Right hindlimb (tissue), 1 donor: ENCODE results near the gene SLC8A1.

Experiments used
- DNase-seq: peaks from one replicate; pipeline ENCODE4 v3.0.0-alpha.2; 2018

Gene SLC8A1

DNA sequence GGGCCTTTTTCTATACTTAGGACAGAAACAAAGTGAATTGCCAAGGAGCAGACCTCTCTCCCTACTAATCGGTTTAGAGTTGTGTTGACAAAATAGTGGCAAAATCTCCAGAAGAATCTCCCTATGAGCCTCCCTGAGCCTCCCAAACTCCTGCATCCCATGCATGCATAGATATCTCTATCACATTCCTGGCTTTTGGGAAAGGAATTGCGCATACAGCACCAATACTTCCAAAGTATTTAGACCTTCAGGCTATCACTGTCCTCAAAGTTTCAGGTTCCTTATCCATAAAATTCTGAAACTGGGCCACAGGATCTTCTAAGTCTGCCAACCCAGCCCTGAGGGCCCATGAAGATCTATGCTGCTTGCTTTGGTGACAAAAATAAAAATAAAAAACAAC lies 152.1 kb downstream of the SLC8A1 start:
- DNase-seq, result no peak

DNA sequence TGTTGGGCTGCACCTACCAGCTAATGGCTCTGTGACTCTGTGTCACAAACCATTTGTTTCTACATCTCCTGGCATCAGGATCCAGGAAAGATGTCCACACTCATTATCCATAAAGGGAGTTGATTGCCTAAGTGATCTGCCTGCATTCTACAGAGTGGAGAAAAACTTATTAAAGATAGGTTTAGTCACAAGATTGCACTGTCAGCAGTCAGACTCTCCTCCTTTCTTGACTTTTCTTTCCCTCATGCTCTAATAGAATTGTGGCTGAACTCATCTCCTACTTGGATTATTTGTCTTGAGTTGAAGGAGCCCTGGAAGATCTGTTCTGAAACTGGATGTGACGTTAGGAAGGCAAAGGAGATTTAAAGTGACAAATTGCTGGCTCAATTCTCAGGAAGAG lies 152.7 kb downstream of the SLC8A1 start:
- DNase-seq, result no peak

DNA sequence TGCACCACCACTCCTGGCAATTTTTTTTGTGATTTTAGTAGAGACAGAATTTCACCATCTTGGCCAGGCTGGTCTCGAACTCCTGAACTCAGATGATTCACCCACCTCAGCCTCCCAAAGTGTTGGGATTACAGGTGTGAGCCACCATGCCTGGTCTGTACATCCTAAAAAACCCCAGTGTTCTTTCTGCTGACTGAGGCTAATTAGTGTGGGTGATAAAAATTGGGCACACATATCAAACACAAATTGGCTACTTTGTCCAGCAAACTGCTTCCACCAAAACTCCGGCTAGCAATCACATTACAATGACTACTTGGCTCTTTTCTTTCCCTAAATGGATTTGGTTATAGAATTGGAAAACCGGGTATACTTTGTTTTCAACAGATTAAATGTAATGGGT lies 153.9 kb downstream of the SLC8A1 start:
- DNase-seq, result no peak

DNA sequence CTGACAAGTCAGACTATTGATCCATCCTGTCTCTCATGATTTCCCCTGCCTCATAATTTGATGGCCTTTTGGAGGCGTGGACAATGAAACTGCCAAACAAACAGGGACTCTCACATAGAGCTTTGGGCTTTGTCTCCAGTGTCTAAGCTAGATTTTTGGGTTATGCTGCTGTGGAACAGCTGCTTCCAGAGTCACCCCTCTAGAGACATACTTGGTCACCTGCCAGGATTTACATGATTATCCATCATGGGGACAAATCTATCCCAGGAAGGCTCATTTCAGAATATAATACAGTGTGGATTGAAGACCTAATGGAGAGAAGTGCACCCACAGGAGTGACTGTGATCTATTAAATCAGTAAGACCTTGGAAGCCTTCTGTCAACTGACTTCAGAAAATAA lies 159.6 kb downstream of the SLC8A1 start:
- DNase-seq, result no peak

DNA sequence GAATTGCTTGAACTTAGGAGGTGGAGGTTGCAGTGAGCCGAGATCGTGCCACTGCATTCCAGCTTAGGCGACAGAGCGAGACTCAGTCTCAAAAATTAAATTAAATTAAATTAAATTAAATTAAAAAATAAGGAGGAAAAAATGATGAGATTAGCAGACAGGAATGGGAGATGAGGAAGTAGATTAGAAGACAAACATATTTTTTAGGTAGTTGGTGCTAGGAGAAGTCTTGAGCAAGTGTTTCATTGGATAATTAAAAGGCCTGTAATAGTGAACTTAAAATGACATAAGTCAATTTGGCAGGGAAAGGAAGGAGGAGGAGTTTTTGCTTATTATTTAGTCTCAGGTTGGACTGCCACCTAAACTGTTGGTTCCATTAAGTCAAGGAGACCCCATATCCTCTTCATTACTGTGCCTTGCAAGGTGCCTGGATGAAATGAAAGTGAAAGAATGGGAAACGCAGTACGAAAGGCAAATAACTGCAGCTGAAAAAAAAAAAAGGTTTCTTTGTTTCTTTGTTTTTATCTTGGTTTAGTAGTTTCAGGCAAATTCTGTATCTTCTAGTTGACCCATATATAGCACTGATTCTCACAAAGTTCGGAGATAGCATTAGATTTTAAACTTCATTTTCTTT lies 162.0 kb downstream of the SLC8A1 start:
- DNase-seq, result no peak

DNA sequence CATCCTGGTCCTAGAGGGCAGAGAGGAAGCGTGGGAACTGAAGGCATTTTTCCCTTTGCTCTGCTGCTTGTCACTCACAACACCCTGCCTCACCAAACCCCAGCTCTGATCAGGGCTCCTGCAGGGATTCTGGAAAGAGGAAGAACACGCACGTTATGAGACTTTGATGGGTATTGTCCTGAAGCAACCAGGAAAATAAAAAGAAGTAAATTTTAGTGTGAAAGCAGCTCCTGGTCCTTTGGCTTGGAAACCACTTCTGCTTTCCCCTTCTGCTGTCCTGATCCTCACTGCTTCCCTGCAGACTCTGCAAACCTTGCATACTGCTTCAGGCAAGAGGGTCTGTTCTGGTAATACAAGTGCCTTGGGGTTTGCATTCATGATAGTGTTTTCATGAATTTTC lies 164.1 kb downstream of the SLC8A1 start:
- DNase-seq, result no peak

DNA sequence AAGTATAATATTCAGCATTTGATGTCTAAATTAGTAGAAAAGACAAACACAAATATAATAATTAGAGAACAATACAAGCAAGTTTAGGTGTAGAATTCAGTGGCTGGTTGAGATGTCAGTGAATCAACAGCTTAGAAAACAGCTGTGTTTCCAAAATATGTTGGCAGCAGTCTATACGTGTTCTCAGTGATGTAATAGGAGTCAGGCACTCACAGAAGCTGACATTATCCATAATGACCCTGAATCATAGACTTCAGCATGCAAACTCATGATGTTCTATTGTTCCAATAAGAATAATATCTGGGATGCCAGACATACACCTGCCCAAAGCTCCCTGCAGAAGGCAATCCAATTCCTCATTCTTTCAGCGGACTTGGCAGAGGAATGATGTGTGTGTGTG lies 164.7 kb downstream of the SLC8A1 start:
- no peak for DNase-seq

DNA sequence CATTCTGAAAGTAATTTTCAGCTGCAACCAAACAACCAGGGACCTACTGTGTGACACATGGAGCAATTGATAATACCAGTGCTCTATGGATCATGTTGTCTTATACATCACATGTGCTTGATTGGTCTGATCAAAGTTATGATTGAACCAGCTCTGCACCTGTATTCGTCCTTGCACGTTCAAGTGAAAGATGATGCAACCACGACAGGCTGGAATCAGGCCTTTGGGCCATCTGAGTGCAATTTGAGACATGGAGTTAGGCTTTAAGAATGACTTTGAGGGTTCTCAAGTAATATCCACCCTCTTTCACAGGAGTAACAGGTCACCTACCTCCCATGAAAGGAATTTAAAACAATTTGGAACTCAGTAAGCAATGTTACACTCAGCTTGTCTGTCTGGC lies 165.2 kb downstream of the SLC8A1 start:
- DNase-seq, result no peak

DNA sequence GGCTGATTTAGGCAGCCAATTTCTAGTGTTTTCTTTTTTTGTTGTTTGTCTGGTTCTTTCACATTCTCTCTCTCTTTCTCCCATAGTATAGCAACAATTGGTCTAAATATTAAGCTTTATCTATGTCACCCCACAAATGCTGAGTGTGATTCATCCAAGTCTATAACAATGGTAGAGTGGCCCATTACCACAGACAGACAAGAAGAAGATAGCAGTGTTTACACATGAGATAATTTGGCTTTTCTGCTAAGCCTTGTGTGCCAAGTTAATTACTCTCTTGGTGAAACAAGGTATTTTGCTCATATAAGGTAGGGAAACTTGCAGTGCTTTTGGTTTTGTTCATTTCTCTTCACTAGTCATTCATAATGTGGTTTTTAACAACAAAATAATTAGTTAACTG lies 166.5 kb downstream of the SLC8A1 start:
- DNase-seq, result no peak

DNA sequence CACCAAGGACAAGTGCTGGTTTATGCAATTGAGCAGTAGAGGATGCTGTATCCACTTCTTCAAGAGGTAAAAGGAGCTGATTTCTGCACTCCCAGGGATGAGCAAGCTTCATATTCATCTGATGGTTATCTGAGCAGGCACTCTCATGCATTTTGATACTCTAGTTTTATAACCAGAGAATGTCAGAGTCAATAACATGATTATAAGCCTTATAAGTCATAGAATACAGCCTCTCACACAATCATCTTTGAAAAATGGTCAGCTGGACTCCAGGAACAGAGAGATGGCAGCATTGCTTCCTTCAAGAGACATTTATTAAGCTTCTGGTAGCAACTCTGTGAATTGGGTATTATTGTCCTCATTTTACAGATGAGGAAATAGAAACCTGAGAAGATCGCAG lies 167.1 kb downstream of the SLC8A1 start:
- DNase-seq, result no peak

DNA sequence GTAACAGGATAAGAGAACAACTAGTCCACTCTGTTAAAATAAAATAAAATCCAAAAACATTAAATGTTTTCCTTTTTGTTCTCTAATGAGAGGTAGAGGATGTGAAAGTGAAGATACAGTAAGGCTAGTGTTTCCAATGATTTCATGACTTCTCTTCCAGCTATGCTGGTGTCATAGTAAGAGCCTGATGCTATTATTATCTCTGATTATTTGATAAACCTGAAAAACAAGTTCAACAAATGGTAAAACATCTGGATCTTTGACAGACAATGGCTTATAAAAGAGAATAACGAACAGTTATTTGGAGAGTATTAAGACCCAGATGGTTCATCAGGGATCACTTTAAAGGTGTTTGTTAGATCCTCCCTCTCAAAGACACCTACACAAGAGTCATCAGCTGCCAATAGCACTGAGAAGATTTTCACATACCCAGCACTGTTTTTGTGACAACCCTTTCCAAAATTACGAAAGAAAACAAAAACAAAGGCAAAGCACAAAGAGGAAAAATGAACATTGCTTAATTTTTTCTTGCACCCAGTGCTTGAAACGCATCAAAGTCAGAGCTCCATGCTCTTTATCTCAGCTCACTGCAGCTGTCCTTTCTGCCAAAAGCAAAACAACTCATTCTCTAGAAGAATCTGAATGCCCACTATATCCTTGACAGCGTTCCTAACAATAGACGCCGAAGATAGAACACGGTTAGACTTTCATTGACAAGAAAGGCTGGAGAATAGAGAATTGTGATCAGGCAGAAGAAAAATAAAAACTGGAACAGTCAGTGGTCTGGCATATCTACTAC lies 168.6 kb downstream of the SLC8A1 start:
- DNase-seq, result no peak

DNA sequence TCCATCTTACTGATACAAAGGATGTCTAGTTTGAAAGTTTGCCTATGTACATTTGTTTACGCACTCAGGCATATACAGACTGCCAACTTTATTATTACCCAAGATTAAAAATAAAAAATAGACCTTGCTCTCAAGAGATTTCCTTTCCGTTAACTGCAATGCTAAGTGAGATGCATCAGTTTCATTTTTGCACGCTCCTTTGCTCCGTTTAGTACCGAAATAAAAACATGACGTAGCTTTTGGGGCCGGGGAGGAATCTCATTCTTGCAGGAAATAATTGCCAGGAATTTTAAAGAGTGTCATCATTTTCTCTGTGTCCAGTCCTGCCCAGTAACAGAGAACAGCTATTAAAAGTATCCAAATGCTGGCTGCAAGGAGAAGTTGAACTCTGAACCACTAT lies 169.5 kb downstream of the SLC8A1 start:
- DNase-seq, result no peak

DNA sequence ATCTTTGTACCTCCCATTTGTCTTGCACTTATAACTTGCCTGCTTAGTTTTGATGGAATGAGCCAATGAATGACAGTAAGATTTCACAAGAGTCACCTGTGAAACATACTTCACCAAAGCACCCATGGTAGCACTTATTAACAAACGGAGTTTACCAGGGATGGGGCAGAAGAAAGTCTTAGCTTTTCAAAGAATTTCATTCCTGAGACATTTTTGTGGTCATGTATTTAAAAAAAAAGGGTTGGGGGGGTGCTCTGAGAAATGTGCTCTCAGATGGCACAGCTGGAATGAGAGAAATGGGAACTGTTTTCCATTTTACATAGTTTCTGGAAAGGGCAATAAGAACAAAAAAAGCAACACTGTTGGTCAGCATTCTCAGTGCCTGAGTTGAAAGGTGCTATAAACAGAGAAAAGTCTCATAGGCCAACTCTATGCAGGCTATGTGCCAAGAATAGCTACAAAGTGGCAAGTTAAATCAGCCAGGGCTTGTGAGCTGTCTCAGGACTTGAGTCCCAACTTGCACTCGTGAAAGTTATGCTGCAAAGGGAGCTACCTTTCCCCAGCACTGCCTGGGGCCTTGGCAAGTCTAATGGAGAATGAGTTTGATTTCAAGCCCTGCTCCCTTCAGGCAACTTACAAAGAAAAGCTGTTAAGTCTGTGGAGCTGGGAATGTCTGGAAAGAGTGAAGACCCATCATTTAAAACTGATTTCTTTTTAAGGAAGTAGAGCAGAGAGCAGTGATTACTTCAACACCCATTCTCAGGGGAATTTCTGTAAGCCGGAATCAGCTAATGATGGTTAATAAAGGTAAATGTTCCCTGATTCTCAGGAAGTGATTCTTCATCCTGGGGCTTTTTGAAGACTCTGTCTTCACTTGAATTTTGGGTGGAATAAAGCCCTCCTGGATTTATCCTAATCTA lies 170.6 kb downstream of the SLC8A1 start:
- no peak for DNase-seq

DNA sequence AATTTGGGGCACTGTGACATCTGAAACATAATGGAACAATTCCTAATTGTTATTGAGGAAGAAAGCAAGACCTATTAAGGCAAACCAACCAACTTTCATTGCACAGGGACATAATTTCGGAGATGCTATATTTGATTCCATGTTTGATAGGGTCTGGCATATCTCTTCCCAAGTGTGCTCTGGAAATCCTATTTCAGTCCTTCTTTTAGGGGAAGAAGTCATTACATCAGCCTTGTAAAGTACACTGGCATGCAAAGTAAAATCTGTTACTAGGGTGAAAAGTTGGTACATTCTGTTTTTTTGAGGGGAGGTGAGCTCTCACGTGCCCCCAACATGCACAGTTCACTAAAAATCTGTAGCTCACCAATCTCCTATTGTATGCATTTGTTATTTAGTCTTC lies 172.4 kb downstream of the SLC8A1 start:
- no peak for DNase-seq

DNA sequence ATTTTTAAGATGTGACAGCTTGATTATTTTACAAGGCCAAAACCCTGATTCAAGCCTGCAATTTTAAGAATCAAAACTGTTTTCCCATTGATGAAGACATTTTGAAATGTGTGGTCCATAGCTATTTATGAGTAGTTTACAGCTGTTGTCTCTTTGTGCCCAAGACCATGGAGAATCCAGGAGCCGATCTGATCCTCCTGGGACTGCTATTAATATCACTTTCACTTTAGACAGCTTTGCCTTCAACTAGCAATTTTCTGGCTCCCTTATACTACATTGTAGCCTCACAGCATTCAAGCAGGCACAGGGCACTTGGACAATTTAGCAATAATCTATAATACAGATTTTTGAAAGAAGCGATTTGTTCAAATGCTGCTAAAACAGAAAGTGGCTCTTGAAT lies 172.9 kb downstream of the SLC8A1 start:
- DNase-seq, result peak; percentile 31

DNA sequence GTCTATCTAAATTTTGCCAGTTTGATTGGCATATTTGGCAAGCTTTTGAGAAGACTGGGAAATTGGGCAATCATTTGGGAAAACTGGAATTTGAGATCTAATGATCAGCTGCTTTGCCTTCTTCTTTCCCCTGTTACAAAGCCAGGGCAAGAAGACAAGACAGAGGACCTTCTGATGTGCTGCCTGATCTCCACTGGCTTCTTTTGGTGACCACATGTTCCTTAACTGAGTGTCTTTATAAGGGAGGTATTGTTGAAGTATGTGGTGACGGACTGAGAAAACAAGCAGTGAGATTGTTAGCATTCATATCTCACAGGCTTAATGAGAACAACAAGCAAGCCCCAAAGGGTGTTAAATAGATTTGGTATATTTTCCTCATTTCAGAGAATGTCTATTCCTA lies 175.8 kb downstream of the SLC8A1 start:
- no peak for DNase-seq

DNA sequence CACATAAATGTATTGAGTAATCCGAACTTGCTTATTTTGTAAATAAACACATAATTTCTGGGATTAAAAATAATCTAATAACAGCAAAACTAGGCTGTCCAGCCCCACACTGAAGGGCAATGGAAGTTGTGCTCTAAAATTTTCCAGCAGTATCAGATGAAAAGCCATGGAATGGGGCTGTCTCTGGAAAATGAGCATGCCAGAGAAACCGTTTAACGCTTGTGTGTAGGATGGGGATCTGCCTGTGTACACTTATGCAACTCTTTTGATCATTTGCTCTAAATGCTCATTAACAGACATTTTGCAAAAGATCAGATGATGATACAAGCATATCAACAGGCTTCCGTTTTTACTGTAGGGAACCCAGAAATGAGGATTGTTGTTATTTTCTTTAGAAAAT lies 177.6 kb downstream of the SLC8A1 start:
- DNase-seq, result no peak

DNA sequence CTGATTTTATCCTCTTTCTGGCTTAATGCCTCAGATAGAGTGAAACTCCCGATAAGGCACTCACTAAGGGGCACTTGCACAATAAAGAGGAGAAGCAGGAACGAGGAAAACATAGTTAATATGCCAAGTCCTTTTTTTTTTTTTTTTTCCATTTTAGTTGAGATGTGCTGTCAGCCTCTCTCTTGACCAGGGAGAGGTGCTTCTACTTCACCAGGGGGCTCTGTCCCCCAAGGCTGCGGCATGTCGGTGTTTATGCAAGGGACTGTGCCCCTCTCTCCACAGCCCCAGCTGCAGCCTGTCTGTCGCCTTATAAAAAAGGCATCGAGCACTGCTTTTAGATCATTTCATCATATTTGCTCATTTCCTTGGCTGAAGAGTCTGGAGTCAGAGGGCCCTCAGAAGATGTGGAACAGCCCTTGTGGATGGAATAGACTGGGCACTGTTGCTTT lies 178.1 kb downstream of the SLC8A1 start:
- no peak for DNase-seq

DNA sequence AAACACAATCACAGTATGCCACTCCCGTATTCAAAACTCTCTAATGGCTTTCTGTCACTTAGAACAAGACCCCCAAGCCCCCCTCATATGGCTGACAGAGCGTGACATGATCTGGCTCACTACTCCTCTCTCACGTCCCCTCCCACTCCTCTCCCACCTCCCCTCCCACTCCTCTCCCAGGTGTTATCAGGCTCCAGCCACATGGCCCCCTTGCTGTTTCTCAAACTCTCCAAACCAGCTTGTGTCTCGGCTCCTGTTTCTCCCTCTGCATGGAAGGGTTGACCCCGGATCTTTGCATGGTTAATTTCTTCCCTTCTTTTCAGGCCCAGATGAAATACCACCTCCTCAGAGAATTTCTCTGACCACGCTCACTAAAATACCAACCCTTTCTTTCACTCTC lies 180.8 kb downstream of the SLC8A1 start:
- no peak for DNase-seq

DNA sequence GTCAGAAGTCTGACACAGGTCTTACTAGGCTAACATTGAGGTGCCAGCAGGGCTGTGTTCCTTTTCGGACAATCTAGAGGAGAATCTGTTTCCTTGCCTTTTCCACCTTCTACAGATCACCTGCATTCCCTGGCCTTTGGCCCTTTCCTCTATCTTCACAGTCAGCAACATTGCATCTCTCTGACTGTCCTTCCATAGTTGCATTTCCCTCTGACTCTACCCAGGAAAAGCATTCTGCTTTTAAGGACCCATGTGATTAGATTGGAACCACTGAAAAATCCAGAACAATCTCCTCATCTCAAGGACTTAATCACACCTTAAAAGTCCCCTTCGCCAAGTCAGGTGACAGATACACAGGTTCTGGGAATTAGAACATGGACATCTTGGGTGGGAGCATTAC lies 181.5 kb downstream of the SLC8A1 start:
- no peak for DNase-seq

DNA sequence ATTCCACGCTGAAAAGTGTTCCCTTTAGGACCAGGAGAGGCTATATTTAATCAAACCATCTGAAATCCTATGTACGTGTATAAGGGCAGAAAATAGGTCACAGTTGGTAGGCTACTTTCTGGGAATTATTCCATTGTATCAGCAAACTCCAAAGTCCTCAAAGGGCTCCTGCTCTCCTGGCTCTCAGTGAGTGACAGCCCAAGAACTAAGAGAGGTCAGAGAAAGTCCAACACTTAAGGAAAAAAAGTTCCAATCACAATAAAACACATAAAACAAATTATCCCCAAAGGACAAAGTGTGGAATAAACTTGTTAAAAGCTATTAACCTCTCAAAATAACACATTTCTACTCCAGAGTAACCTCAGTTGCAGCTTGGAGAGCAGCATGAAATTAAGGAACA lies 183.3 kb downstream of the SLC8A1 start:
- no peak for DNase-seq

DNA sequence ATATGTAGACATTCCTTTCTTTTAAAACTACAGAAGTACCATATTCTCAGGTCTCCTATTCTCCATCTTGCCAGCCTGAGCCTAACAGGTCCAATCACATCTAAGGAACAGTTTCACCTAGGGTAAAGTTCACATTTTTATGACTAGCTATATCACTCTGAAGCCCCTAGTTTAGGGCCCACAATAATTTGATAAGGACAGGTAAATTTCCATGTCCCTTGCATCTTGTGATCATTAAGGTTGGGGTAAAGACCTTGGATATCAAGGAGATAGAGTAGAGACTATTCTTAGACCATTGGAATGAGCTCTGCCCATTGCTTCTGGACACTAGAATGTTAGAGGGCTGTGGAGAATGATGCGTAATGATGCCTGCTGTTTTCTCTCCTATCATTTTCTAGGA lies 185.7 kb downstream of the SLC8A1 start:
- DNase-seq, result no peak

DNA sequence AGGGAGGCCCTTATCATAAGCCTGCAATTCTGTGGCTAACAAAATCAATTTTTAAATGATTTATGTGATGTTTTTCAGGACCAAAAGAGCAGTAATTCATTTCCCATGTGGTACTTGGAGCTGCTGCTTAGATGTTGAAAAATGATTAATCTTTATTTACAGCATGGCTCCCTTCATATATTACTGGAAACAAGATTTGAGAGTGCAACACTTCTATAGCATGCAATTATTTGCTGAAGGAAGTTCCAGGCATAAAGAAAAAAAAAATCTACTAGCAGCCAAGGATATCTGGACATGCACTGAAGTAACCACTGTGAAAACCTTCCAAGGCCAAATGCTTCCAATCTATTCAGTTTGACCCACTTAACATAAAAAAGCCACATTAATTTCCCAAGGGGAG lies 186.3 kb downstream of the SLC8A1 start:
- DNase-seq, result no peak

DNA sequence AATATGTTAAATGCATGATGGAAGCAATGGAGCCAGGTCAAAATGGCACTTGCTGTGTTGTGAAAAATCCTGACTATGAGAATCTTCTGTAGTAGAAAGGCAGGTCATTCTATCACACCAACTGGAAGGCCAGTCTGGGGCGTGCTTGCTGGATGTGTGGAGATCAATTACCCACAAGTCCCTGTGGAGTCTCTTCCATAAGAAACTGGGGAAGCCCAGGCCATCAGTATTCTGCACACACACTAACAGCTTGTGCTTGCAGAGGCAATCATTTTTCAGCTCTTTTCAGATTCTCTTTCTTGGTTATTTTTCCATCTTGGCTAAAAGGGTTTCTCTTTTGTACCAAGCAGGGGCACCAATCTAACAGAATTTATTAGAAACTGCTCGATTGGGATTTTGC lies 190.8 kb downstream of the SLC8A1 start:
- no peak for DNase-seq
